ENCODE data around the gene KCNG2. TPM values are rescaled to one million over a fixed set of nuclear protein-coding genes. Genes with fewer than 3 reads are reported as not detected.

KCNG2 gene
- total RNA-seq, 2 donors from 2014 or later: not detected

DNA sequence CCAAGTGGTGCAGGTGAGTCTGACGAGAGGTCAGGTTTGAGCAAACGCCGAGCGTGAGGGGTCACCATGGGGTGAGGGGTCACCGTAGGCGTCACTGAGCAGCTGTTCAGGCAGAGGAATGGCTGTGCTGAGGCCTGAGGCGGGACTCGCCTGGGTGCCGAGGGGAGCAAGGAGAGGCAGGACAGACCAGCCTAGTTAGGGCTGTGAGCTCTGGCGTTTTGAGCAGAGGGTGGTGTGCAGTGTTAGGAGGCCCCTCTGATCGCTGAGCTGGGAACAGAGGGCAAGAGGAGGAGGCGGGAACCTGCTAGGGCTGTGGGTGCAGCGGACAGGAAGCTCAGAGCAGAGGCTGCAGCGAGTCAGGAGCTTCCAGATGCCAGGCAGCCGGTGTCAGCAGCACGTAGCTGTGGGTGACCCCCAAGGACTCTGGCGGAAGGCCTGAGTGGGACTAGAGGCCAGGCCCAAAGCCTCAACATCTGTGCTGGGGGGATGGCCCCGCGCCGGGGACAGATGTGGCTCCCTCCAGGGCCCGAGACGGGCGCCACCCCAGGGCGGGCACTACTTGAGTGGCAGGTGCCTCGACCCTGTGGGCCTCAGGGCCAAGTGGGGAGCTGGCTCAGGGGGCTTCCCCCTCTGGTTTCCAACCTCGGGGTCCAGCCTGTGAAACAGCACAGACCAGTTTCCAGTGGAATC, 55.7 kb downstream of the KCNG2 start:
- WGBS, 2 donors: 66 to 75% methylated on average over 15 to 23 of the region's 26 CpGs
- DNase-seq (no peak), ATAC-seq (no peak)
- H3K4me3 ChIP-seq: no peak overlapping the region
- TF ChIP-seq POLR2A (IDR thresholded peaks at IDR 0.05): no peak
- TF ChIP-seq, protein P1, sequence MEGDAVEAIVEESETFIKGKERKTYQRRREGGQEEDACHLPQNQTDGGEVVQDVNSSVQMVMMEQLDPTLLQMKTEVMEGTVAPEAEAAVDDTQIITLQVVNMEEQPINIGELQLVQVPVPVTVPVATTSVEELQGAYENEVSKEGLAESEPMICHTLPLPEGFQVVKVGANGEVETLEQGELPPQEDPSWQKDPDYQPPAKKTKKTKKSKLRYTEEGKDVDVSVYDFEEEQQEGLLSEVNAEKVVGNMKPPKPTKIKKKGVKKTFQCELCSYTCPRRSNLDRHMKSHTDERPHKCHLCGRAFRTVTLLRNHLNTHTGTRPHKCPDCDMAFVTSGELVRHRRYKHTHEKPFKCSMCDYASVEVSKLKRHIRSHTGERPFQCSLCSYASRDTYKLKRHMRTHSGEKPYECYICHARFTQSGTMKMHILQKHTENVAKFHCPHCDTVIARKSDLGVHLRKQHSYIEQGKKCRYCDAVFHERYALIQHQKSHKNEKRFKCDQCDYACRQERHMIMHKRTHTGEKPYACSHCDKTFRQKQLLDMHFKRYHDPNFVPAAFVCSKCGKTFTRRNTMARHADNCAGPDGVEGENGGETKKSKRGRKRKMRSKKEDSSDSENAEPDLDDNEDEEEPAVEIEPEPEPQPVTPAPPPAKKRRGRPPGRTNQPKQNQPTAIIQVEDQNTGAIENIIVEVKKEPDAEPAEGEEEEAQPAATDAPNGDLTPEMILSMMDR (IDR thresholded peaks at IDR 0.05): no peak
- intact Hi-C loops (cut with DNase I): no loop called here
- H3K27me3 ChIP-seq: no peaks in the 10 kb centered on the region
- peaks cover 6% of the 10 kb centered on the region for H3K4me1 ChIP-seq
- no peak overlapping the region for H3K27ac ChIP-seq
- no peaks in the 10 kb centered on the region for H3K36me3 ChIP-seq (replicated peaks in 1 of 2; ENCODE audit: insufficient read depth in 1 of 2, low read depth in 2 of 2)
- no peaks in the 10 kb centered on the region for H3K9me3 ChIP-seq

DNA sequence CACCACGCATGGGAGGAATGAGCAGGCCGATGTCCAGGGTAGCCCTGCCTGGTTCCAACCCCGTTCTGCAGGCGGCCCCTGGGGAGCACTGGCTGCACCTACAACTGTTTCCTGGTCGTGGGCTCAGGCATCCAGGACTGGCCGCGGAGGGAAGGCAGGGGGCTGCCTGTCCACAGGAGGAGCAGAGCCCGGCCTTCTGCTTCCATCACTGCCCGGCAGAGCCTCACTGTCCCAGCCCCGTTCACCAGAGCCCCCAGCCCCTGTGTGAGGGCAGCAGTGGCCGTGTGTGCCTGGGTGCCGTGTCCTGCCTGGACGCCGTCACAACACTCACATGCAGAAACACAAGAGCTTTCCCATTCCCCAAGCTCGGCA, 56.2 kb downstream of the KCNG2 start:
- intact Hi-C loops (cut with DNase I): no loop called here
- DNase-seq: no peak
- no peak for ATAC-seq
- no peaks in the 10 kb centered on the region for H3K27me3 ChIP-seq
- H3K36me3 ChIP-seq (replicated peaks in 1 of 2; ENCODE audit: insufficient read depth in 1 of 2, low read depth in 2 of 2): no peaks in the 10 kb centered on the region
- H3K4me3 ChIP-seq: no peak overlapping the region
- H3K4me1 ChIP-seq: peaks cover 6% of the 10 kb centered on the region
- no peak for TF ChIP-seq POLR2A (IDR thresholded peaks at IDR 0.05)
- TF ChIP-seq, protein P1 (IDR thresholded peaks at IDR 0.05): no peak
- H3K27ac ChIP-seq: no peak overlapping the region
- H3K9me3 ChIP-seq: no peaks in the 10 kb centered on the region
- 76 to 86% methylated on average over 7 to 10 of the region's 15 CpGs for WGBS, 2 donors

DNA sequence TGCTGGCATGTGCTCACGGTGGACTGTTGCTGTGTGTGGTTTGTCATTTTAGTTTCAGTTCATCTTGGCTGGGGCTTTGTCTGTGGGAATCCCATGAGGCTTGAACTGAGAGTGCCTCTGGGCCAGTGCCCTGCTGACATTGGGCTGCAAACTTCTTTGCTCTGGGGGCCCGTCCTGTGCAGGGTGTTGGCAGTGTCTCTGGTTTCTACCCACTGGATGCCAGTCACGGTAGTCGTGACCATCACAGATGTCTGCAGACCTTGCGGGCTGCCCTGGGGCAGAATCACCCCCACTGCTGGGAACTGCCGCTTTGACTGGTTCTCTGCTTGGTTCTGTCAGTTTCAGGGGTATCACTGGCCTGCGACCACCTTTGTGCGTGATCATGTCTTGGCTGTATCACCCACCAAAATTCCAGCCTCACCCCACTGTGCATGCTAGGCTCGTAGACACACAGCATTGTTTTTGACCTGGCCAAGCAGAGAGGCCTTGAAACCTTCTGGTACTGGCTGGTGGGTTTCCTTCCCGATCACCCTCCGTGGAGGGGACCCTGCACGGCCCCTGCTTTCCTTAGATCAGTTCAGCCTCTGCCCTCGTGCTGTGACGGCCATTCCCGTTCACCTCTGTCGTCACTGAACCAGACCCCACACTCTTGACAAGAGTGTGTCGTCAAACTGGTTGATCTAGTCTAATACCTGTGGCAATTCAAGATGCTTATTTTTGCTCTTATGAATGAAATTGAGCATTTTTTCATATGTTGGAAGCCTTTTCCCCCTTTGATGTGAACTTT, 57.6 kb downstream of the KCNG2 start:
- Histone ChIP-seq H3K27me3 (no peaks in the 10 kb centered on the region), H3K4me1 (peaks cover 6% of the 10 kb centered on the region), H3K36me3 (replicated peaks in 1 of 2; ENCODE audit: insufficient read depth in 1 of 2, low read depth in 2 of 2) (no peaks in the 10 kb centered on the region), H3K4me3 (no peak overlapping the region), H3K27ac (no peak overlapping the region), H3K9me3 (no peaks in the 10 kb centered on the region)
- intact Hi-C loops (cut with DNase I): no loop called here
- ATAC-seq (no peak), DNase-seq (no peak)
- TF ChIP-seq, protein P1 (IDR thresholded peaks at IDR 0.05): no peak
- TF ChIP-seq POLR2A (IDR thresholded peaks at IDR 0.05): no peak
- WGBS, 2 donors: 60 to 80% methylated on average over 11 to 17 of the region's 17 CpGs

DNA sequence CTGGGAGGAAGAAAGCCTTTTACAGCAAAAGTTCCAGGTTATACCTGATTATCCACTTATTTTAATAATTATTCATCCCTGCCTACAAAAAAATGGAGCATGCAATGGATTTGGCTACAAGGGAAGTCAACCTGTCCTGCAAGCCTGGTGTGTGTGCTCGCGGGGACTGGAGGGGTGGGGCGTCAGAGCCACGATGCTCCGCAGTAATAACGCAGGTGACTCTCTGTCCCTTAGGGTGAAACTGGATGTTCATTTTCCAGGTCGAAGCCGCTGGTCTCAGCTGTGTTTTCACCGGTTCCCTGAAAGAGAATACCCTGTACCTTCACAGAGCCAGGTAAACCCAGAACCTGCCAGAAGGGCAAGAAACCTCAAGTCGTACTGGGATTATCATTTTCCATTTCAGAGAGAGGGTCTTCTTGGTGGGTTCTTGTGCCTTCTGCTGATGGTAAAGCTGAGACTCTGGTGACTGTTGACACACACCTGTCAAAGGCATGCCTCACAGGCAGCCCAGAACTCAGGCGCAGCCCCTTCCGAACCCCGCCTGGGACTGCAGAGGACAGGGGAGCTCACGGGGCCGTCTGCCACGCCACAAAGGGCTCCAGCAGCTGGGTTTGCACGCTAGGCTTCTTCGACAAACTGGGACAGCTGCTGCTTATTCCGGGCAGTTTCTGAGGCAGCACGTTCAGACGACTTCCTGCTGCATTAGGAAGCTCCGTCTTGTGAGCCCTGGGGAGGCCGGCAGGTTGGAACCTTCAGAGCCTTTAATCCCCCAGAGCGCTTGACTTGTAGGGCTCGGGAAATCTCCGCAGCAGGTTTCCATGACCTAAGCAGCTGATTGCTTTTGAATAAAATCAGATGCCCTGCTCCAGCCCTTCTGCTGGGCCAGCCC, 58.6 kb downstream of the KCNG2 start:
- Histone ChIP-seq H3K36me3 (replicated peaks in 1 of 2; ENCODE audit: insufficient read depth in 1 of 2, low read depth in 2 of 2) (no peaks in the 10 kb centered on the region), H3K4me3 (no peak overlapping the region), H3K9me3 (no peaks in the 10 kb centered on the region), H3K27ac (no peak overlapping the region), H3K27me3 (no peaks in the 10 kb centered on the region), H3K4me1 (peaks cover 6% of the 10 kb centered on the region)
- no peak for ATAC-seq
- intact Hi-C loops (cut with DNase I): no loop called here
- peak in 3 of 4 donors; percentile 33 to 45 (median 36) for DNase-seq
- 31 to 71% methylated on average over 10 to 25 of the region's 26 CpGs for WGBS, 2 donors
- TF ChIP-seq, protein P1 (IDR thresholded peaks at IDR 0.05): no peak
- no peak for TF ChIP-seq POLR2A (IDR thresholded peaks at IDR 0.05)

Measured in body of pancreas (tissue), 4 donors.